Cardiac fibroblast (primary cell): Measurements from ENCODE around the gene LEFTY1.

ENCODE experiments used
- DNase-seq, 2 donors: peaks; one replicate each; pipeline versions ENCODE4 v3.0.0 to v3.0.0-alpha.2; 2010; ENCODE audit warnings: low read depth in 2 of 2
- H3K4me3 ChIP-seq, 2 donors: replicated peaks in 1 of 2; 1 replicate in 1 of 2; 2 replicates in 1 of 2; pipeline ENCODE4 v1.5.1; 2011; ENCODE audit warnings: low read depth in 2 of 2, low read length in 2 of 2, mild to moderate bottlenecking in 2 of 2, moderate library complexity in 1 of 2
- CTCF ChIP-seq: IDR thresholded peaks from one replicate; pipeline ENCODE4 v1.5.1; 2011; ENCODE audit warnings: low read depth, mild to moderate bottlenecking, low read length, inconsistent platforms

The LEFTY1 gene

GRCh38 chr1:225882694-225883615, 6.0 kb downstream of the LEFTY1 start:
- no peak for TF ChIP-seq CTCF
- DNase-seq: peak; percentile 54 to 55
- peak overlapping the region; percentile 99 for H3K4me3 ChIP-seq

GRCh38 chr1:225881959-225882693, 6.8 kb downstream of the LEFTY1 start, which contains the start of gene TMEM63A:
Gene TMEM63A (minus strand): TSS chr1:225882380. CDS start chr1:225877580, 4,800 bp downstream.
- peak; percentile 28 for TF ChIP-seq CTCF
- peak; percentile 85 to 90 for DNase-seq
- peak within 1 kb of the TSS; percentile 99 for H3K4me3 ChIP-seq

GRCh38 chr1:225881081-225881958, 7.6 kb downstream of the LEFTY1 start:
- peak overlapping the region; percentile 99 for H3K4me3 ChIP-seq
- TF ChIP-seq CTCF: no peak
- DNase-seq: peak; percentile 25 to 49

DNA sequence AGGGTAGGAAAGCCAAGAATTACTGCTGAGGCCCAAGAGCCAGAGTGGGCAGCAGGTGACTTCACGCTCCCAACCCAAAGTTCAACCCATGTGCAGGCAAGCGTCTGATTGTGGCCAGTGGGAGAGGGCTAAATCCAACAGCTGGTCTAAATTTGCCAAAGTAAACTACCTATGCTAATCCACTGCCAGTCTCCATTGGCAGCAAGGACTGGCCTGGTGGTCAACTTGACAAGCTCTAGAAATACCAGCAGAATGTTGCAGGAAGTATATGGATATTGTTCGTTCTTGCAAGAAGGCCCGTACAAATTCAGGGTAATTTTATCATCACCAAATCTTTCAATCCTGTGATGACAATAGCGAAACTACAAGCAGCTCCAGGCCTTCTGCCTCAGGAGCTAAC, 8.3 kb downstream of the LEFTY1 start:
- no peak for TF ChIP-seq CTCF
- H3K4me3 ChIP-seq: peak overlapping the region in 1 of 2 donors; percentile 99

GRCh38 chr1:225880222-225880588, 8.7 kb downstream of the LEFTY1 start:
- TF ChIP-seq CTCF: no peak
- no peak overlapping the region for H3K4me3 ChIP-seq
- DNase-seq: no peak

More for the DNA sequence above, 8.3 kb downstream of the LEFTY1 start:
- DNase-seq: no peak
